Measurements from ENCODE around the gene HAAO.

DNA sequence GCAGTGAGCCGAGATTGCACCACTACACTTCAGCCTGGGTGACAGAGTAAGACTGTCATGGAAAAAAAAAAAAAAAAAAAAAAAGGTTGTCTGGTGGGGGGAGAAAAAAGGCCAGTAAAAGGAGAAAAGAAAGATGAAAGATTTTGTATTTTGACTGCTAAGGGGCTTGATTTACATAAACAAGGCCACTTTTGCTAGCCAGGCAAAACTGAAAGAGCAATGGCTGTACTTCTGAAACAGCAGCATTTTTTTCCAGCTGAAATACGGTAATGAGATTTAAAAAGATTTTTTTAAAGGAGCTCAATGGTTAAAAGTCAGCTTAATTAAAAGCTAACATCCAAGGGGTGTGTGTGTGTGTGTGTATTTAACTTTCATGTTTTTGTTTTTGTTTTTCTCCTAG lies 17.2 kb downstream of the HAAO start:
- TF ChIP-seq, protein P1, sequence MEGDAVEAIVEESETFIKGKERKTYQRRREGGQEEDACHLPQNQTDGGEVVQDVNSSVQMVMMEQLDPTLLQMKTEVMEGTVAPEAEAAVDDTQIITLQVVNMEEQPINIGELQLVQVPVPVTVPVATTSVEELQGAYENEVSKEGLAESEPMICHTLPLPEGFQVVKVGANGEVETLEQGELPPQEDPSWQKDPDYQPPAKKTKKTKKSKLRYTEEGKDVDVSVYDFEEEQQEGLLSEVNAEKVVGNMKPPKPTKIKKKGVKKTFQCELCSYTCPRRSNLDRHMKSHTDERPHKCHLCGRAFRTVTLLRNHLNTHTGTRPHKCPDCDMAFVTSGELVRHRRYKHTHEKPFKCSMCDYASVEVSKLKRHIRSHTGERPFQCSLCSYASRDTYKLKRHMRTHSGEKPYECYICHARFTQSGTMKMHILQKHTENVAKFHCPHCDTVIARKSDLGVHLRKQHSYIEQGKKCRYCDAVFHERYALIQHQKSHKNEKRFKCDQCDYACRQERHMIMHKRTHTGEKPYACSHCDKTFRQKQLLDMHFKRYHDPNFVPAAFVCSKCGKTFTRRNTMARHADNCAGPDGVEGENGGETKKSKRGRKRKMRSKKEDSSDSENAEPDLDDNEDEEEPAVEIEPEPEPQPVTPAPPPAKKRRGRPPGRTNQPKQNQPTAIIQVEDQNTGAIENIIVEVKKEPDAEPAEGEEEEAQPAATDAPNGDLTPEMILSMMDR (IDR thresholded peaks at IDR 0.05), result no peak
- TF ChIP-seq ZFX (IDR thresholded peaks at IDR 0.05; ENCODE audit: borderline replicate concordance), result no peak
